PC-9 (cell line): ENCODE measurements around the gene CTTNBP2.

Experiments used
- EZH2 ChIP-seq: fragments of 200-600 bp; sonication (generic); IDR thresholded peaks from 2 replicates; pipeline ENCODE4 v1.8.0; 2017; ENCODE audit warnings: antibody characterized with exemption, low read depth
- TF ChIP-seq, protein P1 (sequence below): fragments of 200-600 bp; sonication (generic); conservative IDR thresholded peaks from 2 replicates; pipeline ENCODE4 v1.6.1; 2017; ENCODE audit warnings: mixed run types, antibody characterized with exemption, mild to moderate bottlenecking, moderate library complexity

DNA sequence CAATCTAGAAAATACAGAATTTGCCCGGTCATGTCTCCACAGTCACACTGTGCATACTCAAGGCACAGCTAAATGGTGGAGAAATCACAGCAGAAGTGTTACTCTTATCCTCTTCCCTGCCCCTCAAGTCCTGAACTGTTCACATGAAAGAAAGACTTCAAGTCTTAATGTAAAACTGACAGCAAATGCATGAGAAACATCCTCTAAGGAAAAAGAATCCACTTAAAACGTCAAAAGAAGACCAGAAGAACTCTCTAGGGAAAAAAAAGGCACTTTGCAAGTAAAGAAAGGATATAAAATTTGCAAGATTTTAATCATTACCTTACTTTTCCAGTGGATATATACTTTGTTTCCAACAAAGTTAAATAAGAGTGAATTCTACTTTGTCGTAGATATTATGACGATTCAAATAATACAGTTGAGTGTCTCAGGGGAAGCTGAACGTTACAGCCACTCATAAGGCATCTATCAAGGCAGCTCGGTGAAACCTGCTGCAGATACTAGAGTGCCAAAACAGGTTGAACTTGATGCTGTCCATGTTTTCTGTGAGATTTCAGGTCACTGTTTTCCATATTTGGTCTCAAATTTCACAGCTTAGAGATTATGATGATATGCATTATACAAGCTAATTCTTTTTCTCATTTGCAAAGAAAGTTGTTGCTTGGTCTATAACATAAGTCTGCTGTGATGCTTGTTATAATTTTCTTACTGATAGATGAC lies 155.0 kb downstream of the CTTNBP2 start:
- TF ChIP-seq, protein P1, sequence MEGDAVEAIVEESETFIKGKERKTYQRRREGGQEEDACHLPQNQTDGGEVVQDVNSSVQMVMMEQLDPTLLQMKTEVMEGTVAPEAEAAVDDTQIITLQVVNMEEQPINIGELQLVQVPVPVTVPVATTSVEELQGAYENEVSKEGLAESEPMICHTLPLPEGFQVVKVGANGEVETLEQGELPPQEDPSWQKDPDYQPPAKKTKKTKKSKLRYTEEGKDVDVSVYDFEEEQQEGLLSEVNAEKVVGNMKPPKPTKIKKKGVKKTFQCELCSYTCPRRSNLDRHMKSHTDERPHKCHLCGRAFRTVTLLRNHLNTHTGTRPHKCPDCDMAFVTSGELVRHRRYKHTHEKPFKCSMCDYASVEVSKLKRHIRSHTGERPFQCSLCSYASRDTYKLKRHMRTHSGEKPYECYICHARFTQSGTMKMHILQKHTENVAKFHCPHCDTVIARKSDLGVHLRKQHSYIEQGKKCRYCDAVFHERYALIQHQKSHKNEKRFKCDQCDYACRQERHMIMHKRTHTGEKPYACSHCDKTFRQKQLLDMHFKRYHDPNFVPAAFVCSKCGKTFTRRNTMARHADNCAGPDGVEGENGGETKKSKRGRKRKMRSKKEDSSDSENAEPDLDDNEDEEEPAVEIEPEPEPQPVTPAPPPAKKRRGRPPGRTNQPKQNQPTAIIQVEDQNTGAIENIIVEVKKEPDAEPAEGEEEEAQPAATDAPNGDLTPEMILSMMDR = no peak
- TF ChIP-seq EZH2 = no peak
